Spleen (tissue), 7 donors: ENCODE measurements around the gene DIO1.

Experiments used
- CTCF ChIP-seq, 11 experiments: fragments of 200-600 bp in 7 of 11; fragments of 450-650 bp in 4 of 11; sonication (generic) in 4 of 11; IDR thresholded peaks in 8 of 11; conservative IDR thresholded peaks in 3 of 11; 1 replicate in 7 of 11; 2 replicates in 4 of 11; pipeline versions ENCODE4 v1.4.0 to v1.8.0; 2016 to 2021; ENCODE audit warnings: antibody characterized with exemption in 11 of 11, inconsistent platforms in 4 of 11, mild to moderate bottlenecking in 1 of 11
- POLR2A ChIP-seq, 3 donors: fragments of 450-650 bp; IDR thresholded peaks; one replicate each; pipeline ENCODE4 v1.5.1; 2017; ENCODE audit warnings: antibody characterized with exemption in 3 of 3, mild to moderate bottlenecking in 1 of 3
- POLR2AphosphoS5 ChIP-seq, 3 donors: sonication (generic); formaldehyde crosslinking; IDR thresholded peaks; one replicate each; pipeline ENCODE4 v1.5.1; 2017; ENCODE audit warnings: antibody characterized with exemption in 3 of 3
- donor health status: DM: no; HTN: no; CAD: no; lungs with moderate emphysema.
- donor health status: DM: no; HTN: no; CAD: no.
- donor health status: DM: no; HTN: no; CAD: no.

GRCh38 chr1:53847980-53848379 is 46.0 kb upstream of the DIO1 start:
- TF ChIP-seq CTCF (IDR thresholded peaks at IDR 0.05 in 8 of 11, conservative IDR thresholded peaks at IDR 0.05 in 3 of 11) (no peak), POLR2AphosphoS5 (IDR thresholded peaks at IDR 0.05) (no peak), POLR2A (IDR thresholded peaks at IDR 0.05) (no peak)
